ENCODE data around the gene FADS3.

FADS3 gene

DNA sequence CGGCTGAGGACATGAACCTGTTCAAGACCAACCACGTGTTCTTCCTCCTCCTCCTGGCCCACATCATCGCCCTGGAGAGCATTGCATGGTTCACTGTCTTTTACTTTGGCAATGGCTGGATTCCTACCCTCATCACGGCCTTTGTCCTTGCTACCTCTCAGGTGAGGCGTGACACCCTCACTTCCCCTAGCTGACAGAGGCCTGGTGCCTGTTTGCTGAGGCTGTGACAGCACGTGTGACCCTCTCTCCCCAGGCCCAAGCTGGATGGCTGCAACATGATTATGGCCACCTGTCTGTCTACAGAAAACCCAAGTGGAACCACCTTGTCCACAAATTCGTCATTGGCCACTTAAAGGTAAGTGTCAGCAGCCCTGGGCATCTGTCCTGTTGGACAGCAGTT, 51.0 kb downstream of the FADS3 start:
- Histone ChIP-seq H3K9me3 (ENCODE audit: control insufficient read depth, low read length) (no peaks in the 10 kb centered on the region), H3K36me3 (ENCODE audit: control insufficient read depth, insufficient read depth, low read length, severe bottlenecking) (peaks cover 82% of the 10 kb centered on the region), H3K9ac (ENCODE audit: low read length) (no peak overlapping the region), H3K4me3 (ENCODE audit: low read length) (no peak overlapping the region), H3K27me3 (replicated peaks; ENCODE audit: control insufficient read depth, insufficient read depth, low read length) (no peaks in the 10 kb centered on the region), H3K4me1 (ENCODE audit: control insufficient read depth, insufficient read depth, low read length) (no peaks in the 10 kb centered on the region)
- DNase-seq (ENCODE audit: low read depth): no peak

DNA sequence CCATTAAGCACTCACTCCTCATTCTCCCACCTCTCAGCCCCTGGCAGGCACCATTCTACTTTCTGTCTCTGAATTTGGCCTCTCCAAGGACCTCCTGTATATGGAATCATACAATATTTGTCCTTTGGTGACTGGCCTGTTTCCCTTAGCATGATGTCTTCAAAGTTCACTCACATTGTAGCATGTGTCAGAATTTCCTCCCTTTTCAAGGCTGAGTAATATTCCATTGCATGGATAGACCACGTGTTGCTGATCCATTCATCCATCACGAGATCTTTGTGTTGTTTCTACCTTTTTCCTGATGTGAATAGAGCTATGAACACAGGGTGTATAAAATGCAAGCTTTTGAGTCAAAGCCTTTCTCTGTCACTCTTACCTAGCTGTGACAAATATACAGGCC, 51.6 kb downstream of the FADS3 start:
- Histone ChIP-seq H3K9me3 (ENCODE audit: control insufficient read depth, low read length) (no peaks in the 10 kb centered on the region), H3K27me3 (replicated peaks; ENCODE audit: control insufficient read depth, insufficient read depth, low read length) (no peaks in the 10 kb centered on the region), H3K9ac (ENCODE audit: low read length) (no peak overlapping the region), H3K4me1 (ENCODE audit: control insufficient read depth, insufficient read depth, low read length) (peaks cover 4% of the 10 kb centered on the region), H3K4me3 (ENCODE audit: low read length) (no peak overlapping the region), H3K36me3 (ENCODE audit: control insufficient read depth, insufficient read depth, low read length, severe bottlenecking) (peaks cover 76% of the 10 kb centered on the region)
- no peak for DNase-seq (ENCODE audit: low read depth)

DNA sequence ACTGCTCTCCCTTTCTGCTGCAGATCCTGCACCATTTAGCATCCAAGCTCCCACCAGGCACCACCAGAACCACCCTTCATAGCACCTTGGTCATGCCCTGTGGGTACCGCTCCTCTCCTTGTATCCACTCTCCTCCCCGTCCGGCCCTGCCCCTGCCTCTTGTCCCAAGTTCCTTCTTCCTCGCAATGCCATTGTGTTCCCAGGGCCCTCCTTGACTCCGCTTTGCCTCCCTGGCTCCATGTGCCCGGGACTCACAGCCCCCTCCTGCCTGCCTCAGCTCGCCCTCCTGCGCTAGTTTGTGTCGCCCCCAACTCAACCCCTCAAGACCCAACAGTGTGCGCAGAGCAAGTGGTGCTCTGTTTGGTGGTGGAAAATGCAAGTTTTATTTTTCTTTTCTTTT, 52.4 kb downstream of the FADS3 start:
- Histone ChIP-seq H3K36me3 (ENCODE audit: control insufficient read depth, insufficient read depth, low read length, severe bottlenecking) (peaks cover 69% of the 10 kb centered on the region), H3K9ac (ENCODE audit: low read length) (no peak overlapping the region), H3K27me3 (replicated peaks; ENCODE audit: control insufficient read depth, insufficient read depth, low read length) (no peaks in the 10 kb centered on the region), H3K9me3 (ENCODE audit: control insufficient read depth, low read length) (no peaks in the 10 kb centered on the region), H3K4me3 (ENCODE audit: low read length) (no peak overlapping the region), H3K4me1 (ENCODE audit: control insufficient read depth, insufficient read depth, low read length) (peaks cover 12% of the 10 kb centered on the region)
- no peak for DNase-seq (ENCODE audit: low read depth)

- DNase-seq (ENCODE audit: low read depth): no peak
- Histone ChIP-seq H3K36me3 (ENCODE audit: control insufficient read depth, insufficient read depth, low read length, severe bottlenecking) (peaks cover 70% of the 10 kb centered on the region), H3K9ac (ENCODE audit: low read length) (no peak overlapping the region)
Observed at GRCh38 chr11:61838501-61838900, 52.8 kb downstream of the FADS3 start.

GRCh38 chr11:61837411-61838005, 53.8 kb downstream of the FADS3 start:
- Histone ChIP-seq H3K9ac (ENCODE audit: low read length) (no peak overlapping the region), H3K4me3 (ENCODE audit: low read length) (no peak overlapping the region), H3K36me3 (ENCODE audit: control insufficient read depth, insufficient read depth, low read length, severe bottlenecking) (peaks cover 68% of the 10 kb centered on the region), H3K4me1 (ENCODE audit: control insufficient read depth, insufficient read depth, low read length) (peaks cover 17% of the 10 kb centered on the region), H3K27me3 (replicated peaks; ENCODE audit: control insufficient read depth, insufficient read depth, low read length) (no peaks in the 10 kb centered on the region), H3K9me3 (ENCODE audit: control insufficient read depth, low read length) (no peaks in the 10 kb centered on the region)
- no peak for DNase-seq (ENCODE audit: low read depth)

More at GRCh38 chr11:61838501-61838900, 52.8 kb downstream of the FADS3 start:
- no peaks in the 10 kb centered on the region for H3K27me3 ChIP-seq (replicated peaks; ENCODE audit: control insufficient read depth, insufficient read depth, low read length)
- no peak overlapping the region for H3K4me3 ChIP-seq (ENCODE audit: low read length)
- H3K9me3 ChIP-seq (ENCODE audit: control insufficient read depth, low read length): no peaks in the 10 kb centered on the region
- H3K4me1 ChIP-seq (ENCODE audit: control insufficient read depth, insufficient read depth, low read length): peaks cover 16% of the 10 kb centered on the region

DNA sequence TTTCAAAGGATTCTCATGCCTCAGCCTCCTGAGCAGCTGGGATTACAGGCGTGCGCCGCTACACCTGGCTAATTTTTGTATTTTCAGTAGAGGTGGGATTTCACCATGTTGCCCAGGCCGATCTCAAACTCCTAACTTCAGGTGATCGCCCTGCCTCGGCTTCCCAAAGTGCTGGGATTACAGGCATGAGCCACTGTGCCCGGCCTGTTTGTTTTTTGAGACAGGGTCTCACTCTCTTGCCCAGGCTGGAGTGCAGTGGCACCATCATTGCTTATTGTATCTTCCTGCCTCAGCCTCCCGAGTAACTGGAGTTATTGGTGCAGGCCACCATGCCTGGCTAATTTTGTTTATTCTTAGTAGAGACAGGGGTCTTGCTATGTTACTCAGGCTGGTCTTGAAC, 55.2 kb downstream of the FADS3 start:
- peaks cover 27% of the 10 kb centered on the region for H3K4me1 ChIP-seq (ENCODE audit: control insufficient read depth, insufficient read depth, low read length)
- H3K27me3 ChIP-seq (replicated peaks; ENCODE audit: control insufficient read depth, insufficient read depth, low read length): no peaks in the 10 kb centered on the region
- H3K9ac ChIP-seq (ENCODE audit: low read length): no peak overlapping the region
- no peaks in the 10 kb centered on the region for H3K9me3 ChIP-seq (ENCODE audit: control insufficient read depth, low read length)
- H3K36me3 ChIP-seq (ENCODE audit: control insufficient read depth, insufficient read depth, low read length, severe bottlenecking): peaks cover 62% of the 10 kb centered on the region
- no peak for DNase-seq (ENCODE audit: low read depth)
- H3K4me3 ChIP-seq (ENCODE audit: low read length): no peak overlapping the region

- Histone ChIP-seq H3K36me3 (ENCODE audit: control insufficient read depth, insufficient read depth, low read length, severe bottlenecking) (peaks cover 45% of the 10 kb centered on the region), H3K4me1 (ENCODE audit: control insufficient read depth, insufficient read depth, low read length) (peaks cover 44% of the 10 kb centered on the region)
Observed at GRCh38 chr11:61834278-61835048, 56.9 kb downstream of the FADS3 start.

DNA sequence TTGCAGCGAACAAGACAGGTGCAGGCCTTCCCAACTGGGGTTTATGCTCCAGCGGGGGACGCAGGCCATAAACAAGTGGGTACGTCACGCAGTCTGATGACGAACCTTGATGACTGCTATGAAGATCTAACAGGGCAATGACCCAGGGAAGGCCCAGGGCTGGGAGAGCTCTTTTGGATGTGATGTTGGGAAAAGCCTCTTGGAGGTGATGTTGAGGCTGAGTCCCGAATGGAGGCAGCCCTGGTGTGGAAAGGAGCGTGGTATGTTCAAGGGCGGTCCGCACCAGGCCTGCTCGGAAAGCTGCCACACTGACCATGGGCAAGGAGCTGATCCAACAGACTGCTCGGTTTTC, 57.4 kb downstream of the FADS3 start:
- peaks cover 41% of the 10 kb centered on the region for H3K36me3 ChIP-seq (ENCODE audit: control insufficient read depth, insufficient read depth, low read length, severe bottlenecking)
- H3K4me1 ChIP-seq (ENCODE audit: control insufficient read depth, insufficient read depth, low read length): peaks cover 47% of the 10 kb centered on the region
- no peaks in the 10 kb centered on the region for H3K27me3 ChIP-seq (replicated peaks; ENCODE audit: control insufficient read depth, insufficient read depth, low read length)
- no peak for DNase-seq (ENCODE audit: low read depth)
- no peak overlapping the region for H3K4me3 ChIP-seq (ENCODE audit: low read length)
- H3K9ac ChIP-seq (ENCODE audit: low read length): peak overlapping the region; percentile 71
- H3K9me3 ChIP-seq (ENCODE audit: control insufficient read depth, low read length): no peaks in the 10 kb centered on the region

More at GRCh38 chr11:61834278-61835048, 56.9 kb downstream of the FADS3 start:
- peak overlapping the region; percentile 77 for H3K9ac ChIP-seq (ENCODE audit: low read length)
- H3K4me3 ChIP-seq (ENCODE audit: low read length): no peak overlapping the region
- no peaks in the 10 kb centered on the region for H3K27me3 ChIP-seq (replicated peaks; ENCODE audit: control insufficient read depth, insufficient read depth, low read length)
- peak; percentile 65 for DNase-seq (ENCODE audit: low read depth)
- no peaks in the 10 kb centered on the region for H3K9me3 ChIP-seq (ENCODE audit: control insufficient read depth, low read length)

GRCh38 chr11:61833471-61833870, 57.9 kb downstream of the FADS3 start:
- Histone ChIP-seq H3K9me3 (ENCODE audit: control insufficient read depth, low read length) (no peaks in the 10 kb centered on the region), H3K9ac (ENCODE audit: low read length) (no peak overlapping the region), H3K27me3 (replicated peaks; ENCODE audit: control insufficient read depth, insufficient read depth, low read length) (no peaks in the 10 kb centered on the region), H3K36me3 (ENCODE audit: control insufficient read depth, insufficient read depth, low read length, severe bottlenecking) (peaks cover 36% of the 10 kb centered on the region), H3K4me1 (ENCODE audit: control insufficient read depth, insufficient read depth, low read length) (peaks cover 47% of the 10 kb centered on the region), H3K4me3 (ENCODE audit: low read length) (no peak overlapping the region)
- no peak for DNase-seq (ENCODE audit: low read depth)

- H3K27me3 ChIP-seq (replicated peaks; ENCODE audit: control insufficient read depth, insufficient read depth, low read length): no peaks in the 10 kb centered on the region
- no peak overlapping the region for H3K4me3 ChIP-seq (ENCODE audit: low read length)
- H3K9ac ChIP-seq (ENCODE audit: low read length): no peak overlapping the region
- peaks cover 47% of the 10 kb centered on the region for H3K4me1 ChIP-seq (ENCODE audit: control insufficient read depth, insufficient read depth, low read length)
- no peak for DNase-seq (ENCODE audit: low read depth)
- no peaks in the 10 kb centered on the region for H3K9me3 ChIP-seq (ENCODE audit: control insufficient read depth, low read length)
- H3K36me3 ChIP-seq (ENCODE audit: control insufficient read depth, insufficient read depth, low read length, severe bottlenecking): peaks cover 29% of the 10 kb centered on the region
Observed at GRCh38 chr11:61832754-61833153, 58.6 kb downstream of the FADS3 start.

DNA sequence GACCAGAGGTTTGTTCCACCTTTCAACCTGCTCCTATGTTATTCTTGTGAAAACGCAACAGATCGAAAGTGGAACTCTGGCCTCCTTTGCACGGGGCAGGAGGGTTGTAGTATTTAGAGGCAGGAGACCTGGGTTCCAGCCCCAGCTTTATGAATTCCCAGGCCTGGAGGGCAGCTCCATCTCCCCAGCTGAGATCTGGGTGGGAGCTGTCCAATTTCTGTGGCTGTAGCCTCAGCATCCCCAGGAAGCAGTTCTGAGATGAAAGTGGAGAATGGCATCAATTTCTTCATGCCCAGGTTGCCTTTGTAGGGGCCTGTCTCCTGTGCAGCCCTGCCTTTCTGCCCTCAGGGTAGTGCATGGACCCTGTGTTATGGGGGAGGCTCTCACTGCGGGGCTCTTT, 59.1 kb downstream of the FADS3 start:
- no peak overlapping the region for H3K4me3 ChIP-seq (ENCODE audit: low read length)
- peaks cover 49% of the 10 kb centered on the region for H3K4me1 ChIP-seq (ENCODE audit: control insufficient read depth, insufficient read depth, low read length)
- DNase-seq (ENCODE audit: low read depth): no peak
- no peak overlapping the region for H3K9ac ChIP-seq (ENCODE audit: low read length)
- no peaks in the 10 kb centered on the region for H3K27me3 ChIP-seq (replicated peaks; ENCODE audit: control insufficient read depth, insufficient read depth, low read length)
- peaks cover 24% of the 10 kb centered on the region for H3K36me3 ChIP-seq (ENCODE audit: control insufficient read depth, insufficient read depth, low read length, severe bottlenecking)
- H3K9me3 ChIP-seq (ENCODE audit: control insufficient read depth, low read length): no peaks in the 10 kb centered on the region
